ENCODE data around the gene FAM131C. TPM values are rescaled to one million over a fixed set of nuclear protein-coding genes. Genes with fewer than 3 reads are reported as not detected.
"Not testable (repeated sequence)": the region's sequence is repeated elsewhere in the genome, so short reads cannot be mapped to it uniquely, and the experiment has no call there.

Gene FAM131C
- total RNA-seq, 2 donors from 2014 or later, result 0.32 to 0.86 TPM

- H3K27me3 Mint-ChIP-seq (ENCODE audit: low read depth), result peaks cover 14% of the 10 kb centered on the region
- not testable (repeated sequence) for ATAC-seq (replicated peaks in 1 of 2); H3K4me3 Mint-ChIP-seq; H3K27ac Mint-ChIP-seq; H3K36me3 Mint-ChIP-seq (ENCODE audit: insufficient read depth in 2 of 2); H3K4me1 Mint-ChIP-seq (ENCODE audit: low read depth); H3K9me3 Mint-ChIP-seq; DNase-seq
Measured at GRCh38 chr1:16026302-16026701, 47.1 kb downstream of the FAM131C start.

DNA sequence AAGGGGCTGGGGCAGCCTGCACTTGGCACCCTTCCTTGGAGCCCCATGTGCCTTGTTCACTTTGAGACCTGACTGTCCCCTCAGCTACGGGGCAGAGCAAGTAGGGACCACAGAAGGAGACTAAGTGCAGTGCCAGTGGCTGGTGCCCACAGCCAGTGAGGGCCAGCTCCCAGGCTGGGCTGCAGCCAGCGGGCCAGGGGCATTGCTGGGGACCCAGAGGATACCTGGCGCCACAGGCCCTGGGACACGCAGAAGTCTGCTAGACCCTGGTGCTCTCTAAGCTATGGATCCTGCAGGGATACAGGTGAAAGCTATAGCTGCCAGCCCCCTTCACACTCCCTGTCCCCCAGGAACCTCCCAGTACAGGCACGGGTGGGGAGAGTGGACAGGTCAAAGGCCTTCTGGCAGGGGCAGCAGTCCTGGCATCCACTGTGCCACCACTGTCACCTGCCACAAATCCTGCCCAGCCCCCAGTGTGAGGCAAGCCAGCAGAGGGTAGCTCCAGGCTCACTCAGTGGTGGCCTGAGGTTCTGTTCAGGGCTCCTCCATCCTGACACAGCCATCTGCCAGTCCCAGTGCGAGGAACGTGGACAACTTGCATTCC, 50.3 kb downstream of the FAM131C start:
- Mint-ChIP-seq H3K4me1 (ENCODE audit: low read depth) (no peaks in the 10 kb centered on the region), H3K27ac (no peak overlapping the region), H3K4me3 (no peak overlapping the region), H3K27me3 (ENCODE audit: low read depth) (peaks cover 7% of the 10 kb centered on the region), H3K9me3 (no peaks in the 10 kb centered on the region), H3K36me3 (ENCODE audit: insufficient read depth in 2 of 2) (no peaks in the 10 kb centered on the region)
- DNase-seq, result no peak
- no peak for ATAC-seq (replicated peaks in 1 of 2)

- H3K36me3 Mint-ChIP-seq (ENCODE audit: insufficient read depth in 2 of 2), result no peaks in the 10 kb centered on the region
- no peak overlapping the region for H3K4me3 Mint-ChIP-seq
- ATAC-seq (replicated peaks in 1 of 2) (no peak), DNase-seq (no peak)
- no peaks in the 10 kb centered on the region for H3K4me1 Mint-ChIP-seq (ENCODE audit: low read depth)
- H3K27me3 Mint-ChIP-seq (ENCODE audit: low read depth), result no peaks in the 10 kb centered on the region
- no peak overlapping the region for H3K27ac Mint-ChIP-seq
- no peaks in the 10 kb centered on the region for H3K9me3 Mint-ChIP-seq
Measured at GRCh38 chr1:16022393-16022792, 51.1 kb downstream of the FAM131C start.

DNA sequence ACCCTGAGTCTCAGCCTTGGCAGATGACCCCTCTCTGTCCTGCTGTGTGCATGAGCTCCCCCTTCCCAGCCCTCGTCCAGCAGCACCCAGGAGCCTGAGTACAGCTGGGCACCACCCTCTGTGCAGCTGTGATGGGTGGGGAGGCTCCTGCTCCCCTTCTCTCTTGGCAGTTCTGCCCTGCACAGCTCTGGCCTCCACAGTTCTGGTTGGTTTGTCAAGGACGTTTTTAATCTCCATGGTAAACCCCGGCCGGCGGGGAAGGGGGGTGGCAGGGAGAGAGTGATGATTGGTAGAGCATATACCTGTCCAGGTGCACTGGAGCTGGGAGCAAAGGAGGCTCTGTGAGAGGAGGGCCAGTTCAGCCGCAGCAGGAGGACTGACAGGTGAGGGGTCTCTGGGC, 51.8 kb downstream of the FAM131C start, which contains the start of gene CLCNKA:
Gene CLCNKA, plus strand, starts transcription at position 356 of the 400 bp plus-strand sequence. CDS start 584 bp downstream, outside the sequence.
- no peak for DNase-seq
- Mint-ChIP-seq H3K36me3 (ENCODE audit: insufficient read depth in 2 of 2) (no peaks in the 10 kb centered on the region), H3K27me3 (ENCODE audit: low read depth) (no peaks in the 10 kb centered on the region), H3K4me1 (ENCODE audit: low read depth) (no peaks in the 10 kb centered on the region), H3K9me3 (no peaks in the 10 kb centered on the region), H3K27ac (no peak within 1 kb of the TSS), H3K4me3 (no peak within 1 kb of the TSS)
- no peak for ATAC-seq (replicated peaks in 1 of 2)

- H3K9me3 Mint-ChIP-seq; H3K4me3 Mint-ChIP-seq; H3K4me1 Mint-ChIP-seq (ENCODE audit: low read depth); DNase-seq; H3K27ac Mint-ChIP-seq; H3K36me3 Mint-ChIP-seq (ENCODE audit: insufficient read depth in 2 of 2); H3K27me3 Mint-ChIP-seq (ENCODE audit: low read depth); ATAC-seq (replicated peaks in 1 of 2): not testable (repeated sequence)
Measured at GRCh38 chr1:16020878-16021277, 52.6 kb downstream of the FAM131C start.

DNA sequence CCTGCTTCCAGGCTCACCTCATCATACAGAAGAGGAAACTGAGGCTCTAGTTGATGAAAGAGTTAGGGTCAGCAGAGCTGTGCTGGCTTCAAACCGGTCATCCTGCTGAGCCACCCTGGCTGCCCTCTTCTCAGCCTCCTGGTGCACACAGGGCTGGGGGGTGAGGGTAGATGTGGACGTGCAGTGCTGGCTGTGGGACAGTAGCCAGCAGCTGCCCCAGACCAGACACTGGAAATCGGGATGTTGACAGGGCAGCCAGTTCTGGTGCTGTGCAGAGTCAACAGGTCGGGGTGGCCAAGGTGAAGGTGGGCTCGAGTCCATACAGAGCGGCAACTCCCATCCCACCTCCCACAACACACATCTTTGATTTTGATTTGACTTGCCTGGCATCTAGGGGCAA, 53.1 kb downstream of the FAM131C start:
- Mint-ChIP-seq H3K36me3 (ENCODE audit: insufficient read depth in 2 of 2) (no peaks in the 10 kb centered on the region), H3K4me1 (ENCODE audit: low read depth) (no peaks in the 10 kb centered on the region), H3K27me3 (ENCODE audit: low read depth) (no peaks in the 10 kb centered on the region), H3K27ac (no peak overlapping the region), H3K4me3 (no peak overlapping the region), H3K9me3 (no peaks in the 10 kb centered on the region)
- ATAC-seq (replicated peaks in 1 of 2) (no peak), DNase-seq (no peak)

DNA sequence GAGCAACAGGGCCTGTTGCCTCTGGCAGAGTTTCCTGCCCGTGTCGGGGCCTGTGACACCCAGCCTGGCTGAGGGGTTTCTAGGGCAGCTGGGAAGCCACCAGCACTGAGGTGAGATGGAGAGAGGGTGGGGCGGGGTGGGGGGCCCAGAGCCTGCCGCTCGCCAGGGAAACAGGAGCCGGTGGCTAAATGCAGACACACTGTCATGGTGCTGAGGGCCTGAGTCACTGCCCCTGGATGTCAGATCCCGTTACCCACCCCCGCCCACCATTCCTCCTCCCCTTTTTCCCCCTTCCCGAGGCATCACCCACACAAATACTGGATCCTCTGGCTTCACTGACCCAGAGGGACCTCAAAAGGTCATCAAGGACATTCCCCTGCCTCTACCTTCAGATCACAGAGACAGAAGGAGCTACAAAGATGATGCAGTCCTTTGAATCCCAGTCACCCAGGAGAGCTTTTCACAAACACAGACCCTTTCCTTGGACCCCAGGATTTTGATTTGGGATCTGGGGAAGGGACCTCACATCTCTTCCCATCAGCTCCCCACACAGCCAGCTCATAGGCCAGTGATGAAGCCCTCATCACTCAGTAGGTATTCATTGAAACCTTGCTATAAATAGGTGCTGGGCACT, 53.7 kb downstream of the FAM131C start:
- no peak overlapping the region for H3K4me3 Mint-ChIP-seq

DNA sequence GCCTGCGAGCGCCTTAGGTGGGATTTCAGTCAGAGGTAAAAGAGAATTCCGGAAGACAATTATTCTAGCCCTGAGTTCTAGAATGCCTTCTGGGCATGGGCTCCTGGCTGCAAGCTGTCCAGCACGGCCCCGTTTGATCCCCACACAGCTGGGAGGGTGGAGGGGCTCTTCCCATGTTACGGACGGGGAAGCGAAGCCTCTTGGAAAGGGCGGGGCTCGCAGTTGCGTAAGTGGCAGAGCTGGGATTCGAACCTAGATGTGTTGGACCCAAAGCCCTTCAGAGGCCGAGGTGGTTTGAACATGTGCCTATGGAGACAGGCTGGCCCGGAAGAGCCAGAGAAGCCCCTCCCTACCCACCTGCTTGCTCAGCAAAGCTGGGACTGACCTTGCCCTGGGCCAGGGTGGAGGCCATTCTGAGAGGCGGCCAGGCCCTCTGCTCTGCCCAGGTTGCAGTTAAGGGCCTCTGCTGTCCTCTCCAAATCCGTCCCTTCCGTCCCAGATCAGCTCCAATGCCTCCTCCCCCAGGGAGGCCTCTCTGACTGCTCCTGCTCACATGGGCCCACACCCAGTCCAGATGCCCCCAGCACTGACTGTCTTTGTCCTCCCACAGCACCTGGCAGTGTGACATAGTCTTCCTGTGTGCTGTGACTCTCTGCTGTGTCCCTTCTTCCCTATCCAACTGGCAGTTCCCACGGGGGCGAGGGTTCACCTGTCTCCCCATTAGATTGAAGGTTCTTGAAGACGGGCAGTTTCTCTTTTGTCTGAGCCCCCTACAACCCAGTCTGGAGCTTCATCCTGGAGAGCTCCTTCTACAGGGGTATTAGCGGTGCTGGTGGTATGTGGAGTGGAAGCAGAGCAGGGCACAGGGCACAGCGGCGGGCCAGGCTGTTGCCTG, 54.5 kb downstream of the FAM131C start:
- Mint-ChIP-seq H3K27me3 (ENCODE audit: low read depth) (peaks cover 10% of the 10 kb centered on the region), H3K9me3 (no peaks in the 10 kb centered on the region), H3K27ac (no peak overlapping the region), H3K36me3 (ENCODE audit: insufficient read depth in 2 of 2) (no peaks in the 10 kb centered on the region), H3K4me1 (ENCODE audit: low read depth) (no peaks in the 10 kb centered on the region), H3K4me3 (no peak overlapping the region)
- no peak for ATAC-seq (replicated peaks in 1 of 2)
- DNase-seq, result no peak

More for the DNA sequence above, 53.7 kb downstream of the FAM131C start:
- Mint-ChIP-seq H3K36me3 (ENCODE audit: insufficient read depth in 2 of 2) (no peaks in the 10 kb centered on the region), H3K4me1 (ENCODE audit: low read depth) (no peaks in the 10 kb centered on the region), H3K9me3 (no peaks in the 10 kb centered on the region), H3K27me3 (ENCODE audit: low read depth) (peaks cover 2% of the 10 kb centered on the region), H3K27ac (no peak overlapping the region)
- ATAC-seq (replicated peaks in 1 of 2) (no peak), DNase-seq (no peak)

- no peak for ATAC-seq (replicated peaks in 1 of 2)
- H3K27ac Mint-ChIP-seq, result no peak overlapping the region
Measured at GRCh38 chr1:16018308-16018707, 55.1 kb downstream of the FAM131C start.

DNA sequence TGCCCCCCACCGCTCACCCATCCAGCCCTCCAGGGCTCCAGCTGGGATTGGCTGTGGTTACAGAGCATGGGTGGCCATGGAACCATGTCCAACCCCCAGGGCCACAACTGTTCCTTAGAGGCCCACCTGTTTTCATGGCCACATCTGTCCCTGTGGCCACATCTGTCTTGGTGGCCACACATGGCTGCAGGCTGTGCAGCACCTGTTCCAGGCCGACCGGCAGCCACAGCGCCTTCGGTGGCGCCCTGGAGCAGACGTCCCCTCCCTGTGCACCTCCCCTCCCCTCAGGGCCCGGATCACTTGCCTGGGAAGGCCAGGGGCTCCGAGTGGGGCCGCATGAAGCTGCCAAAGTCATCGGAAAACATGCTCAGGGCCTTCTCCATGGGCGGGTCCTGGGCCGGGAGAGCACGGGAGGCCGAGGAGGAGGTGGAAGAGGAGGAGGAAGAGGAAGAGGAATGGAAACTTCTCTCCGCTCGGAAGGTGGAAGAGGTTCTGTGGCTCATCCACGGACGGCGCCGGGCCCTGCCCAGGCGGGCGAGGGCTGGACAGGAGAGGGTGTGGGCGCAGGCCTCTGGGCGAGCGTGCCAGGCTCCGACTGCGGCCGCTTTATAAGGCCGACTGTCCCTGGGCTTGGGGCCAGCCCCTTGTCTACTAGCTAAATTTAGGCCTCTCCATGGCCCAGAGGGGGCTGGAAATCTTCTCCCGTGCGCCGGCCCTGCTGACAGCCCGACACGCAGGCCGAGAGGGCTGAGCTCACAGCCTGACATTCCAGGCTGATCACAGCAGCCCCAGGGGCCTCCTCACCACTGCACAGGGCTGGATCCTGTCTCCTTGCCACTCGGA, 55.8 kb downstream of the FAM131C start, which contains the start of gene HSPB7:
Gene HSPB7, minus strand, starts transcription at position 583 of the 843 bp plus-strand sequence. Its CDS starts 80 bp downstream, at position 503.
- no peaks in the 10 kb centered on the region for H3K9me3 Mint-ChIP-seq
- H3K27ac Mint-ChIP-seq, result no peak within 1 kb of the TSS
- H3K4me1 Mint-ChIP-seq (ENCODE audit: low read depth), result no peaks in the 10 kb centered on the region
- H3K36me3 Mint-ChIP-seq (ENCODE audit: insufficient read depth in 2 of 2), result no peaks in the 10 kb centered on the region
- DNase-seq (no peak), ATAC-seq (replicated peaks in 1 of 2) (no peak)
- peaks cover 10% of the 10 kb centered on the region for H3K27me3 Mint-ChIP-seq (ENCODE audit: low read depth)
- no peak within 1 kb of the TSS for H3K4me3 Mint-ChIP-seq

More at GRCh38 chr1:16018308-16018707, 55.1 kb downstream of the FAM131C start:
- Mint-ChIP-seq H3K36me3 (ENCODE audit: insufficient read depth in 2 of 2) (no peaks in the 10 kb centered on the region), H3K27me3 (ENCODE audit: low read depth) (peaks cover 10% of the 10 kb centered on the region), H3K4me3 (no peak overlapping the region), H3K4me1 (ENCODE audit: low read depth) (no peaks in the 10 kb centered on the region), H3K9me3 (no peaks in the 10 kb centered on the region)
- no peak for DNase-seq

GRCh38 chr1:16017076-16017460, 56.4 kb downstream of the FAM131C start:
- Mint-ChIP-seq H3K27me3 (ENCODE audit: low read depth) (peaks cover 15% of the 10 kb centered on the region), H3K36me3 (ENCODE audit: insufficient read depth in 2 of 2) (no peaks in the 10 kb centered on the region), H3K27ac (no peak overlapping the region), H3K9me3 (no peaks in the 10 kb centered on the region), H3K4me3 (no peak overlapping the region), H3K4me1 (ENCODE audit: low read depth) (peaks cover 5% of the 10 kb centered on the region)
- ATAC-seq (replicated peaks in 1 of 2) (no peak), DNase-seq (no peak)

DNA sequence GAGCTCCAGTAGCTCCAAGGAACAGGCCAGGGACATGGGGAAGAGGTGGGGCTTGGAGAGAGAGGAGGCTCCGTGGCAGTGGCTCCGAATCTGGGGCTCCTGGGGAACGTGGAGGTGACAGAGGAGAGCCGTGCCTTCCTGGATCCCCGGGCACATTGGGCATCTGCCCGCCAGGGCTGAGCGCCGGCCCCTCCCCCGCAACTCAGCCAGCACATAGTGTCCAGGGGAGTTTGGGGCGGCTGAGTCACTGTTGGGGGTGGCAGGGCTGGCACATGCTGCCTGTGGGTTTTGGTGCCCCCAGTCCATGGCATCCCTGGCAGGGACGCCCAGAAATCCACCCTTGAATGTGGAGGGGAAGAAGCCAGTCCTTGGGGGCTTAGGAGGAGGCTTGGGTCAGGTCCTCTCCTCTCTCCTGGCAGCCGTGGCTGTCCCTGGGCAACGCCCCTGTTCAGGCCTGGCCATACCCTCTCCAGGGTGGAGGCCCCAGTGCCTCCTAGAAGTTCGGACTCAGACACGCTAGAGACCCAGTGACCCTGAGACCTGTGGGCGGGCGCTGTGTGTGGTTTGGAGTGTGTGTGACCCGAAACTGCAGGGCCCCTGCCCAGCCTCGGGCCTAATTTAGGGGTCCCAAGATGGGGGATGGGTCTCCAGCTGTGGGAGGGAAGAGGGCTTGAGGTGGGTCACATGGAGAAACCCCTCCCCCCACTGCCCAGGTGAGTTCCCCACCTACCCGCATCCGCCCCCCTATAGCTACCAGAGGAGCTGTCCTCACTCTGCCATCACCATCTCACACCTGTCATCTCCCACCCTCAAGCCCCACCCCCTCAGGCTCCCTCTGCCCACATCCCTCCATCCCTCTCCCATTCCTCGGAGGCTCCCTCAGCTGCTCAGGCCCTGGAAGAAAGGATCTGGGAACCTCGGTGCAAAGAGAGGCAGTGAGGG, 57.2 kb downstream of the FAM131C start:
- ATAC-seq (replicated peaks in 1 of 2), result no peak
- Mint-ChIP-seq H3K9me3 (no peaks in the 10 kb centered on the region), H3K4me3 (no peak overlapping the region), H3K4me1 (ENCODE audit: low read depth) (peaks cover 5% of the 10 kb centered on the region), H3K27me3 (ENCODE audit: low read depth) (peaks cover 15% of the 10 kb centered on the region), H3K27ac (no peak overlapping the region), H3K36me3 (ENCODE audit: insufficient read depth in 2 of 2) (no peaks in the 10 kb centered on the region)
- DNase-seq, result no peak
